Type B pancreatic cell (in vitro differentiated cells): ENCODE data around the gene PXDC1. TPM values are rescaled to one million over a fixed set of nuclear protein-coding genes. Genes with fewer than 3 reads are reported as not detected.
"Not testable (repeated sequence)": the region's sequence is repeated elsewhere in the genome, so short reads cannot be mapped to it uniquely, and the experiment has no call there.

Source experiments
- DNase-seq: peaks from one replicate; pipeline ENCODE4 v3.0.0; 2021; ENCODE audit warnings: mixed read lengths; ENCODE audit not compliant: unreplicated experiment; ENCODE audit errors: extremely low spot score
- H3K27ac Mint-ChIP-seq: 2 replicates; pipeline ENCODE4 v1.8.0; 2021; ENCODE audit warnings: mild to moderate bottlenecking, mixed read lengths
- H3K27me3 Mint-ChIP-seq: 2 replicates; pipeline ENCODE4 v1.8.0; 2021; ENCODE audit warnings: mixed read lengths
- H3K36me3 Mint-ChIP-seq: 2 replicates; pipeline ENCODE4 v1.8.0; 2021; ENCODE audit warnings: mixed read lengths
- H3K4me1 Mint-ChIP-seq: one replicate; pipeline ENCODE4 v1.8.0; 2021; ENCODE audit warnings: mixed read lengths; ENCODE audit not compliant: unreplicated experiment
- H3K4me3 Mint-ChIP-seq: 2 replicates; pipeline ENCODE4 v1.8.0; 2021; ENCODE audit warnings: mild to moderate bottlenecking, mixed read lengths
- H3K9me3 Mint-ChIP-seq: 2 replicates; pipeline ENCODE4 v1.8.0; 2021; ENCODE audit warnings: mixed read lengths
- total RNA-seq: library from RNA; stranded (reverse); gene quantifications from 2 replicates; pipeline ENCODE4 v1.2.1, GENCODE V29; 2021; ENCODE audit warnings: low replicate concordance
- TF ChIP-seq, protein P1 (sequence below): fragments of 200-600 bp; sonication (generic); conservative IDR thresholded peaks from 2 replicates; pipeline ENCODE4 v1.5.0; 2021; ENCODE audit warnings: antibody characterized with exemption, mild to moderate bottlenecking

The PXDC1 gene
- total RNA-seq, 1 donor from 2014 or later = 23.6 TPM

DNA sequence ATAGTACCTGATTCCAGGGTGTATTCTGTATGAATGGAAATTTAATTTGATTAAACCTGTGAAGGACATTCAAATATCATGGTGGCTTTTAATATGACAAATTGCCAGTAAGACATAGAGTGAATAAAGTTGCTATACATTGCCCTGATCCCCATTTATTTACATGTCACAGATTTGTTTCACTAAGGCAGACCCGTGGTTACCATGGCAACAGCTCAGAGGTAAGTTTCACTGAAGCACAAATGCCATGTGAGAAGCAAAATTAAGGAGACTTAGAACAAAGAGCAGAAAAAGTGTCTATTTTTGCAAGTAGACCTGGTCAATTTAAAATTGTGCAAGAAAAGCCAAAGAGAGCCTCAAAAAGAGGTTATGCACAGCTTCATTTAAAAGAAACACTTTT, 63.7 kb downstream of the PXDC1 start:
- DNase-seq = no peak
- H3K27me3 Mint-ChIP-seq = no peaks in the 10 kb centered on the region
- no peaks in the 10 kb centered on the region for H3K36me3 Mint-ChIP-seq
- H3K27ac Mint-ChIP-seq = no peak overlapping the region
- H3K4me3 Mint-ChIP-seq = no peak overlapping the region
- TF ChIP-seq, protein P1, sequence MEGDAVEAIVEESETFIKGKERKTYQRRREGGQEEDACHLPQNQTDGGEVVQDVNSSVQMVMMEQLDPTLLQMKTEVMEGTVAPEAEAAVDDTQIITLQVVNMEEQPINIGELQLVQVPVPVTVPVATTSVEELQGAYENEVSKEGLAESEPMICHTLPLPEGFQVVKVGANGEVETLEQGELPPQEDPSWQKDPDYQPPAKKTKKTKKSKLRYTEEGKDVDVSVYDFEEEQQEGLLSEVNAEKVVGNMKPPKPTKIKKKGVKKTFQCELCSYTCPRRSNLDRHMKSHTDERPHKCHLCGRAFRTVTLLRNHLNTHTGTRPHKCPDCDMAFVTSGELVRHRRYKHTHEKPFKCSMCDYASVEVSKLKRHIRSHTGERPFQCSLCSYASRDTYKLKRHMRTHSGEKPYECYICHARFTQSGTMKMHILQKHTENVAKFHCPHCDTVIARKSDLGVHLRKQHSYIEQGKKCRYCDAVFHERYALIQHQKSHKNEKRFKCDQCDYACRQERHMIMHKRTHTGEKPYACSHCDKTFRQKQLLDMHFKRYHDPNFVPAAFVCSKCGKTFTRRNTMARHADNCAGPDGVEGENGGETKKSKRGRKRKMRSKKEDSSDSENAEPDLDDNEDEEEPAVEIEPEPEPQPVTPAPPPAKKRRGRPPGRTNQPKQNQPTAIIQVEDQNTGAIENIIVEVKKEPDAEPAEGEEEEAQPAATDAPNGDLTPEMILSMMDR = no peak
- no peaks in the 10 kb centered on the region for H3K4me1 Mint-ChIP-seq
- no peaks in the 10 kb centered on the region for H3K9me3 Mint-ChIP-seq

DNA sequence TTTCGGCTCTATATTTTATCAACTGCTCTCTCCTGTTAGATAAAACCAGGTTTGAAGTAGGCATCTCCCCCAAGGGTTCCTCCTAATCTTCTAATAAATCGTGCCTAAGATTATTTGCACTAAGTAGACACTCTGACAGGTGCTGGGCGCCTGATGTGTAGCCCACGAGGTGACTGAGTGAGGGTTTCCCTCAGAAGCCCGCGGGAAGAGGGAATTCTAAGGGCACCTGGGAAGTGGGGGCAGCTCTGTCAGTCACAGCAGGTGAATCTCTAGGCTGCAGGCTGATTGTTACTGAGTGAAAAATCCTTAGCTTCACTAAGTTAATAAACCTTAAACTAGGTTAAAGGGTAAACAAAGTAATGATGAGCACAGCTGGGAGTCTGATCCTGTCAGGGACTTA, 68.2 kb downstream of the PXDC1 start:
- H3K27ac Mint-ChIP-seq = no peak overlapping the region
- TF ChIP-seq, protein P1 = no peak

DNA sequence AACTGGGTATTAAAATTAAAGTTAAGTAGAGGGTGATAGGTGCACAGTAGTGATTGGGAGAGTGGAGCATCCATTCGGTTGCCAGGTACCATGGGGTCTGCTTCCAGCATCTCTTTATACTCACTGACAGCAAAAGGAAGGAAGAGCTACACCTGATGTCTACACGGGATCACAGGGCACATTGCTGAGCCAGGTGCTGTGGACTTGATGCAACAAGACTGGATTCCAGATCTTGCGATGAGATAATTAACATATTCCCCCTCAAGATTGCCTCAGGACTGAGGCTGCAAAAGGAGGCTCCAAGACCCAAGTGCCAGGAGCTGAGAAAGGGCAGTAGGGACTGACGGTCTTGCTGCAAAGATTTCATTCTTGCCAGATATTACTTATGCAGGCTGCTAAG, 72.6 kb downstream of the PXDC1 start:
- H3K9me3 Mint-ChIP-seq = peaks cover 13% of the 10 kb centered on the region
- H3K4me3 Mint-ChIP-seq = no peak overlapping the region
- H3K36me3 Mint-ChIP-seq = no peaks in the 10 kb centered on the region
- H3K27me3 Mint-ChIP-seq = peaks cover 4% of the 10 kb centered on the region
- no peak for DNase-seq
- H3K27ac Mint-ChIP-seq = no peak overlapping the region
- H3K4me1 Mint-ChIP-seq = no peaks in the 10 kb centered on the region
- TF ChIP-seq, protein P1 = no peak

More for the DNA sequence above, 68.2 kb downstream of the PXDC1 start:
- peaks cover 6% of the 10 kb centered on the region for H3K9me3 Mint-ChIP-seq
- H3K27me3 Mint-ChIP-seq = no peaks in the 10 kb centered on the region
- no peak overlapping the region for H3K4me3 Mint-ChIP-seq
- no peaks in the 10 kb centered on the region for H3K4me1 Mint-ChIP-seq
- H3K36me3 Mint-ChIP-seq = no peaks in the 10 kb centered on the region
- DNase-seq = no peak

DNA sequence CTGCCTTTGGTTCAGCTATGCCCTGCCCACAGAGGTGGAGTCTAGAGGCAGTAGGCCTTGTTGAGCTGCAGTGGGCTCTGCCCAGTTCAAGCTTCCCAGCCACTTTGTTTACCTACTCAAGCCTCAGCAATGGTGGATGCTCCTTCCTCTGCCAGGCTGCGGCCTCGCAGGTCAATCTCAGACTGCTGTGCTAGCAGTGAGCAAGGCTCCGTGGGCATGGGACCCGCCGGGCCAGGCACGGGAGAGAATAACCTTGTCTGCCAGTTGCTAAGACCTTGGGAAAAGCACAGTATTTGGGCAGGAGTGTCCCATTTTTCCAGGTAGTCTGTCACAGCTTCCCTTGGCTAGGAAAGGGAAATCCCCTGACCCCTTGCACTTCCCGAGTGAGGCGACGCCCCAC, 73.8 kb downstream of the PXDC1 start:
- H3K27me3 Mint-ChIP-seq, H3K4me3 Mint-ChIP-seq, H3K36me3 Mint-ChIP-seq: not testable (repeated sequence)

DNA sequence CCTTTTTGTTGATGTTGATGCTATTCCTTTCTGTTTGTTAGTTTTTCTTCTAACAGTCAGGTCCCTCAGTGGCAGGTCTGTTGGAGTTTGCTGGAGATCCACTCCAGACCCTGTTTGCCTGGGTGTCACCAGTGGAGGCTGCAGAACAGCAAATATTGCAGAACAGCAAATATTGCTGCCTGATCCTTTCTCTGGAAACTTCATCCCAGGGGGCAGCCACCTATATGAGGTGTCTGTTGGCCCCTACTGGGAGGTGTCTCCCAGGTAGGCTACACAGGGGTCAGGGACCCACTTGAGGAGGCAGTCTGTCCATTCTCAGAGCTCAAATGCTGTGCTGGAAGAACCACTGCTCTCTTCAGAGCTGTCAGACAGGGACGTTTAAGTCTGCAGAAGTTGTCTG, 74.2 kb downstream of the PXDC1 start:
- not testable (repeated sequence) for H3K4me3 Mint-ChIP-seq, H3K4me1 Mint-ChIP-seq, DNase-seq, H3K36me3 Mint-ChIP-seq, H3K27me3 Mint-ChIP-seq, H3K27ac Mint-ChIP-seq
- H3K9me3 Mint-ChIP-seq = peaks cover 16% of the 10 kb centered on the region

More for the DNA sequence above, 73.8 kb downstream of the PXDC1 start:
- peaks cover 16% of the 10 kb centered on the region for H3K9me3 Mint-ChIP-seq
- DNase-seq, H3K4me1 Mint-ChIP-seq, H3K27ac Mint-ChIP-seq: not testable (repeated sequence)

Other genes with a start within 250 kb of the PXDC1 start
- gene FAM50B, start 97.7 kb upstream of the PXDC1 start, total RNA-seq = 1.8 and 7.3 TPM in 2 replicates